ENCODE measurements around the gene NKX1-1.

The NKX1-1 gene

GRCh38 chr4:1380368-1381151, 25.7 kb downstream of the NKX1-1 start:
- no peaks in the 10 kb centered on the region for H3K4me1 ChIP-seq (ENCODE audit: control insufficient read depth in 1 of 2, insufficient read depth in 1 of 2, low read depth in 1 of 2, low read length in 1 of 2)
- TF ChIP-seq CTCF (IDR thresholded peaks at IDR 0.05) = no peak
- no peak overlapping the region for H3K27ac ChIP-seq
- no peak overlapping the region for H3K4me3 ChIP-seq (ENCODE audit: low read depth in 1 of 2, low read length in 1 of 2)
- no peaks in the 10 kb centered on the region for H3K9me3 ChIP-seq
- peaks cover 89% of the 10 kb centered on the region for H3K36me3 ChIP-seq
- no peaks in the 10 kb centered on the region for H3K27me3 ChIP-seq

GRCh38 chr4:1379801-1380331, 26.4 kb downstream of the NKX1-1 start:
- TF ChIP-seq CTCF (IDR thresholded peaks at IDR 0.05) = no peak
- Histone ChIP-seq H3K4me3 (ENCODE audit: low read depth in 1 of 2, low read length in 1 of 2) (no peak overlapping the region), H3K4me1 (ENCODE audit: control insufficient read depth in 1 of 2, insufficient read depth in 1 of 2, low read depth in 1 of 2, low read length in 1 of 2) (no peaks in the 10 kb centered on the region), H3K9me3 (no peaks in the 10 kb centered on the region), H3K27ac (no peak overlapping the region), H3K27me3 (no peaks in the 10 kb centered on the region), H3K36me3 (peaks cover 89% of the 10 kb centered on the region)

GRCh38 chr4:1379351-1379781, 26.9 kb downstream of the NKX1-1 start:
- Histone ChIP-seq H3K36me3 (peaks cover 89% of the 10 kb centered on the region), H3K4me3 (ENCODE audit: low read depth in 1 of 2, low read length in 1 of 2) (no peak overlapping the region), H3K9me3 (no peaks in the 10 kb centered on the region), H3K4me1 (ENCODE audit: control insufficient read depth in 1 of 2, insufficient read depth in 1 of 2, low read depth in 1 of 2, low read length in 1 of 2) (no peaks in the 10 kb centered on the region), H3K27ac (no peak overlapping the region), H3K27me3 (no peaks in the 10 kb centered on the region)
- no peak for TF ChIP-seq CTCF (IDR thresholded peaks at IDR 0.05)

- no peak for TF ChIP-seq CTCF (IDR thresholded peaks at IDR 0.05)
- no peaks in the 10 kb centered on the region for H3K9me3 ChIP-seq
- H3K4me3 ChIP-seq (ENCODE audit: low read depth in 1 of 2, low read length in 1 of 2) = no peak overlapping the region
- no peaks in the 10 kb centered on the region for H3K27me3 ChIP-seq
- no peak overlapping the region for H3K27ac ChIP-seq
- peaks cover 89% of the 10 kb centered on the region for H3K36me3 ChIP-seq
- H3K4me1 ChIP-seq (ENCODE audit: control insufficient read depth in 1 of 2, insufficient read depth in 1 of 2, low read depth in 1 of 2, low read length in 1 of 2) = no peaks in the 10 kb centered on the region
Observed at GRCh38 chr4:1378559-1379231, 27.5 kb downstream of the NKX1-1 start.

- Histone ChIP-seq H3K27me3 (no peaks in the 10 kb centered on the region), H3K4me1 (ENCODE audit: control insufficient read depth in 1 of 2, insufficient read depth in 1 of 2, low read depth in 1 of 2, low read length in 1 of 2) (no peaks in the 10 kb centered on the region), H3K36me3 (peaks cover 89% of the 10 kb centered on the region), H3K9me3 (no peaks in the 10 kb centered on the region), H3K4me3 (ENCODE audit: low read depth in 1 of 2, low read length in 1 of 2) (no peak overlapping the region), H3K27ac (no peak overlapping the region)
- TF ChIP-seq CTCF (IDR thresholded peaks at IDR 0.05) = no peak
Observed at GRCh38 chr4:1377606-1378261, 28.5 kb downstream of the NKX1-1 start.

All from neutrophil (primary cell).